BE2C (cell line): ENCODE measurements around the gene FLG.
"Not testable (repeated sequence)": the region's sequence is repeated elsewhere in the genome, so short reads cannot be mapped to it uniquely, and the experiment has no call there.

ENCODE experiments used
- DNase-seq: peaks from one replicate; pipeline ENCODE4 v3.0.0-alpha.2; 2020
- H3K27me3 ChIP-seq: fragments of 250-450 bp; sonication (Bioruptor Pico); 2 replicates; pipeline ENCODE4 v1.5.1; 2020; ENCODE audit warnings: mild to moderate bottlenecking
- H3K36me3 ChIP-seq: fragments of 250-450 bp; sonication (Bioruptor Pico); 2 replicates; pipeline ENCODE4 v1.5.1; 2020; ENCODE audit warnings: mild to moderate bottlenecking
- H3K4me1 ChIP-seq: fragments of 250-450 bp; sonication (Bioruptor Pico); 2 replicates; pipeline ENCODE4 v1.5.1; 2020
- H3K4me3 ChIP-seq: 2 replicates; pipeline ENCODE4 v1.5.1; 2011; ENCODE audit warnings: low read depth, low read length
- H3K9me3 ChIP-seq: fragments of 250-450 bp; sonication (Bioruptor Pico); 2 replicates; pipeline ENCODE4 v1.5.1; 2020

The FLG gene

DNA sequence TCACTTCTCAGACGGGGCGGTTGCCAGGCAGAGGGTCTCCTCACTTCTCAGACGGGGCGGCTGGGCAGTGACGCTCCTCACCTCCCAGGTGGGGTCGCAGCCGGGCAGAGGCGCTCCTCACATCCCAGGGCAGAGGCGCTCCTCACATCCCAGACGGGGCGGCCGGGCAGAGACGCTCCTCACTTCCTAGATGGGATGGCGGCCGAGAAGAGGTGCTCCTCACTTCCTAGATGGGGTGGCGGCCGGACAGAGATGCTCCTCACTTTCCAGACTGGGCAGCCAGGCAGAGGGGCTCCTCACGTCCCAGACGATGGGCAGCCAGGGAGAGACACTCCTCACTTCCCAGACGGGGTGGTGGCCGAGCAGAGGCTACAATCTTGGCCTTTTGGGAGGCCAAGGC, 68.6 kb downstream of the FLG start:
- DNase-seq, H3K27me3 ChIP-seq, H3K36me3 ChIP-seq, H3K9me3 ChIP-seq, H3K4me3 ChIP-seq, H3K4me1 ChIP-seq: not testable (repeated sequence)
